ENCODE data around the gene SND1.

DNA sequence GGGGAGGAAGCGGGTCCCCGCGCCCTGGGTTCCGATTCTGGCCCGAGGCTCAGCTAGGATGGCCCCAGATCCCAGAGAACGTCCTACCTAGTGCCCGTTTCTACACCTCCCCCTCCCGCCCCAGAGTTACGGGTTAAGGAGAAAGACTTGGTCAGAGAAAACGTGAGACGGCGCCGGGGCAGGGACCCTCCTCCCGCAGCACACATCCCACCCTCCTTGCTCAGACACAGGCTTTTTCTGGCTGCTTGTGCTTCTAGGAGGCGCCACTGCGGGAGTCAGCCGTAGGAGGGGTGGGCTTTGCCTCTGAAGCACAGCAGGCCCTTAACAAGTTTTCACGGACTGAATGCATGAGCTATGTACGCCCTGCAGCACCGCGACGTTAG lies 484.2 kb downstream of the SND1 start:
- TF ChIP-seq CTCF (IDR thresholded peaks at IDR 0.05) (no peak), POLR2AphosphoS5 (IDR thresholded peaks at IDR 0.05; ENCODE audit: insufficient read depth in 1 of 2, low read depth in 1 of 2) (no peak)

Measured in vagina (tissue), 2 donors.